GM23248 (cell line): Measurements from ENCODE around the gene SUMO4. TPM values are rescaled to one million over a fixed set of nuclear protein-coding genes. Genes with fewer than 3 reads are reported as not detected.
A peak's percentile ranks its signal among the peaks of the same experiment; 100 is the strongest.

Experiments used
- DNase-seq: peaks from one replicate; pipeline ENCODE4 v3.0.0-alpha.2; 2015
- H2AFZ ChIP-seq: fragments of 200-600 bp; sonication (generic); 2 replicates; pipeline ENCODE4 v1.6.1; 2016; ENCODE audit warnings: antibody characterized with exemption
- H3F3A ChIP-seq: fragments of 200-600 bp; sonication (generic); 2 replicates; pipeline ENCODE4 v1.6.1; 2016; ENCODE audit warnings: mild to moderate bottlenecking, antibody characterized with exemption, mixed run types; ENCODE audit not compliant: insufficient read depth
- H3K27ac ChIP-seq: fragments of 200-600 bp; sonication (generic); 2 replicates; pipeline ENCODE4 v1.5.1; 2016; ENCODE audit warnings: mild to moderate bottlenecking
- H3K27me3 ChIP-seq: fragments of 200-600 bp; sonication (generic); replicated peaks from 2 replicates; pipeline ENCODE4 v1.6.1; 2016; ENCODE audit warnings: mild to moderate bottlenecking; ENCODE audit not compliant: insufficient read depth
- H3K36me3 ChIP-seq: fragments of 200-600 bp; sonication (generic); 2 replicates; pipeline ENCODE4 v1.6.1; 2016; ENCODE audit warnings: low read depth, mild to moderate bottlenecking
- H3K4me1 ChIP-seq: fragments of 200-600 bp; sonication (generic); 2 replicates; pipeline ENCODE4 v1.6.1; 2016; ENCODE audit warnings: mild to moderate bottlenecking; ENCODE audit not compliant: insufficient read depth
- H3K4me2 ChIP-seq: fragments of 200-600 bp; sonication (generic); one replicate; pipeline ENCODE4 v1.6.1; 2016; ENCODE audit warnings: mild to moderate bottlenecking; ENCODE audit not compliant: unreplicated experiment
- H3K4me3 ChIP-seq: fragments of 200-600 bp; sonication (generic); 2 replicates; pipeline ENCODE4 v1.5.1; 2016; ENCODE audit warnings: mild to moderate bottlenecking
- H3K79me2 ChIP-seq: fragments of 200-600 bp; sonication (generic); 2 replicates; pipeline ENCODE4 v1.6.1; 2016; ENCODE audit warnings: mild to moderate bottlenecking; ENCODE audit not compliant: insufficient read depth
- H3K9ac ChIP-seq: fragments of 200-600 bp; sonication (generic); 2 replicates; pipeline ENCODE4 v1.6.1; 2016; ENCODE audit warnings: mild to moderate bottlenecking
- H3K9me2 ChIP-seq: fragments of 200-600 bp; sonication (generic); 2 replicates; pipeline ENCODE4 v1.6.1; 2016; ENCODE audit warnings: mixed run types, mild to moderate bottlenecking, moderate library complexity; ENCODE audit not compliant: insufficient read depth
- H3K9me3 ChIP-seq: fragments of 200-600 bp; sonication (generic); one replicate; pipeline ENCODE4 v1.6.1; 2017; ENCODE audit warnings: low read depth
- H4K20me1 ChIP-seq: fragments of 200-600 bp; sonication (generic); 2 replicates; pipeline ENCODE4 v1.6.0; 2016; ENCODE audit not compliant: insufficient read depth
- EZH2 ChIP-seq: fragments of 200-600 bp; sonication (generic); IDR thresholded peaks from 2 replicates; pipeline ENCODE4 v1.6.1; 2018; ENCODE audit warnings: antibody characterized with exemption, mild to moderate bottlenecking; ENCODE audit not compliant: insufficient read depth, poor library complexity, severe bottlenecking
- EZH2phosphoT487 ChIP-seq: fragments of 200-600 bp; sonication (generic); IDR thresholded peaks from 2 replicates; pipeline ENCODE4 v1.6.1; 2018; ENCODE audit warnings: antibody characterized with exemption, moderate library complexity, mild to moderate bottlenecking, low read depth; ENCODE audit not compliant: insufficient read depth
- WGBS, 2 experiments: methylation state at CpG; one replicate each; pipeline ENCODE4 v1.1.6; 2015 to 2017; ENCODE audit warnings: low lambda C conversion rate in 2 of 2, low coverage in 1 of 2; ENCODE audit errors: missing lambda C conversion rate in 2 of 2; 5-methylcytosine and 5-hydroxymethylcytosine counted together
- in situ Hi-C: fragments of 300-500 bp; cut with MboI; formaldehyde crosslinking; loops from 2 replicates; pipeline ENCODE4 v1.15.0; 2020
- polyA plus RNA-seq: library from polyadenylated mRNA; unstranded; fragments of >200 nt; fragmentation: Nextera tagmentation; extraction: Ambion mirVana; gene quantifications from 2 replicates; pipeline ENCODE4 v1.2.1, GENCODE V29; 2016
- total RNA-seq: library from RNA; depleted of rRNA; stranded (reverse); fragments of >200 nt; shearing (Covaris generic); gene quantifications from 2 replicates; pipeline ENCODE4 v1.2.3, GENCODE V29; 2014

Gene SUMO4
- total and polyA plus RNA-seq, 2 experiments from 2014 or later: 0.23 TPM; not detected in 1

GRCh38 chr6:149422581-149422980, 22.5 kb downstream of the SUMO4 start:
- TF ChIP-seq EZH2phosphoT487 (no peak), EZH2 (no peak)
- H3K27ac ChIP-seq: no peak overlapping the region
- H3K9ac ChIP-seq: no peak overlapping the region
- 0 out of 2 replicates have a peak, but pooled peaks cover 4% of the 10 kb centered on the region for H3K4me1 ChIP-seq
- H3K79me2 ChIP-seq: no peaks in the 10 kb centered on the region
- 85 to 88% methylated on average over 4 of the region's 4 CpGs for WGBS, 2 experiments
- H3K9me2 ChIP-seq: no peaks in the 10 kb centered on the region
- no peaks in the 10 kb centered on the region for H3K9me3 ChIP-seq
- H3K36me3 ChIP-seq: no peaks in the 10 kb centered on the region
- H4K20me1 ChIP-seq: no peaks in the 10 kb centered on the region
- H3K4me3 ChIP-seq: no peak overlapping the region
- no peak for DNase-seq
- in situ Hi-C loops: no loop called here
- H3K27me3 ChIP-seq: no peaks in the 10 kb centered on the region
- H3F3A ChIP-seq: no peaks in the 10 kb centered on the region
- H3K4me2 ChIP-seq: no peak overlapping the region
- H2AFZ ChIP-seq: no peak overlapping the region

- WGBS, 2 experiments: 11 to 18% methylated on average over 7 of the region's 7 CpGs
- in situ Hi-C loops: no loop called here
- DNase-seq: peak; percentile 12
- TF ChIP-seq EZH2 (no peak), EZH2phosphoT487 (no peak)
- H4K20me1 ChIP-seq: no peaks in the 10 kb centered on the region
- H3F3A ChIP-seq: no peaks in the 10 kb centered on the region
- peak overlapping the region; percentile 86 for H2AFZ ChIP-seq
- no peaks in the 10 kb centered on the region for H3K9me2 ChIP-seq
- no peak overlapping the region for H3K27ac ChIP-seq
- H3K9me3 ChIP-seq: no peaks in the 10 kb centered on the region
- no peaks in the 10 kb centered on the region for H3K36me3 ChIP-seq
- H3K9ac ChIP-seq: peak overlapping the region; percentile 28
- H3K27me3 ChIP-seq: no peaks in the 10 kb centered on the region
- no peaks in the 10 kb centered on the region for H3K79me2 ChIP-seq
- H3K4me1 ChIP-seq: 0 out of 2 replicates have a peak, but pooled peaks cover 4% of the 10 kb centered on the region
- peak overlapping the region; percentile 58 for H3K4me3 ChIP-seq
- H3K4me2 ChIP-seq: peak overlapping the region; percentile 79
These were observed 23.9 kb downstream of the SUMO4 start for GRCh38 chr6:149423964-149424440.

- Histone ChIP-seq H3K79me2 (no peaks in the 10 kb centered on the region), H3K27me3 (no peaks in the 10 kb centered on the region), H3K9ac (no peak overlapping the region), H3K27ac (no peak overlapping the region), H3K4me2 (no peak overlapping the region), H3F3A (no peaks in the 10 kb centered on the region), H3K4me3 (no peak overlapping the region), H4K20me1 (no peaks in the 10 kb centered on the region), H2AFZ (no peak overlapping the region), H3K4me1 (0 out of 2 replicates have a peak, but pooled peaks cover 4% of the 10 kb centered on the region), H3K9me2 (no peaks in the 10 kb centered on the region), H3K9me3 (no peaks in the 10 kb centered on the region), H3K36me3 (no peaks in the 10 kb centered on the region)
- DNase-seq: no peak
- WGBS, 2 experiments: 88 to 90% methylated on average over 8 of the region's 8 CpGs
- in situ Hi-C loops: loop anchor here (5.0 to 25.0 kb wide), 3 partner anchors 333 to 838 kb away; no protein-coding TSS in a partner anchor
- TF ChIP-seq EZH2 (no peak), EZH2phosphoT487 (no peak)
These were observed 25.2 kb downstream of the SUMO4 start for GRCh38 chr6:149425224-149425623.

- in situ Hi-C loops: loop anchor here (5.0 to 25.0 kb wide), 3 partner anchors 333 to 838 kb away; no protein-coding TSS in a partner anchor
These were observed 25.7 kb downstream of the SUMO4 start for GRCh38 chr6:149425754-149426153.

More at GRCh38 chr6:149425754-149426153, 25.7 kb downstream of the SUMO4 start:
- H3K27me3 ChIP-seq: no peaks in the 10 kb centered on the region
- H3F3A ChIP-seq: no peaks in the 10 kb centered on the region
- H3K79me2 ChIP-seq: no peaks in the 10 kb centered on the region
- H3K27ac ChIP-seq: no peak overlapping the region
- no peak overlapping the region for H3K4me2 ChIP-seq
- no peaks in the 10 kb centered on the region for H3K36me3 ChIP-seq
- DNase-seq: no peak
- no peaks in the 10 kb centered on the region for H3K9me3 ChIP-seq
- no peak for TF ChIP-seq EZH2
- TF ChIP-seq EZH2phosphoT487: no peak
- H3K9ac ChIP-seq: no peak overlapping the region
- no peaks in the 10 kb centered on the region for H4K20me1 ChIP-seq
- 91 to 92% methylated on average over 5 of the region's 5 CpGs for WGBS, 2 experiments
- 0 out of 2 replicates have a peak, but pooled peaks cover 4% of the 10 kb centered on the region for H3K4me1 ChIP-seq
- H3K4me3 ChIP-seq: no peak overlapping the region
- no peaks in the 10 kb centered on the region for H3K9me2 ChIP-seq
- no peak overlapping the region for H2AFZ ChIP-seq
